Fibroblast of skin of left biceps (primary cell): ENCODE data around the gene EED.
"Not testable (repeated sequence)": the region's sequence is repeated elsewhere in the genome, so short reads cannot be mapped to it uniquely, and the experiment has no call there.

ENCODE experiments used
- DNase-seq, 2 experiments: peaks; one replicate each; pipeline ENCODE4 v3.0.0-alpha.2; 2013; ENCODE audit warnings: low read depth in 2 of 2

The EED gene

GRCh38 chr11:86291466-86292262 is 47.1 kb downstream of the EED start:
- peak; percentile 8 to 18 for DNase-seq

GRCh38 chr11:86292912-86293616 is 48.5 kb downstream of the EED start:
- DNase-seq: no peak

DNA sequence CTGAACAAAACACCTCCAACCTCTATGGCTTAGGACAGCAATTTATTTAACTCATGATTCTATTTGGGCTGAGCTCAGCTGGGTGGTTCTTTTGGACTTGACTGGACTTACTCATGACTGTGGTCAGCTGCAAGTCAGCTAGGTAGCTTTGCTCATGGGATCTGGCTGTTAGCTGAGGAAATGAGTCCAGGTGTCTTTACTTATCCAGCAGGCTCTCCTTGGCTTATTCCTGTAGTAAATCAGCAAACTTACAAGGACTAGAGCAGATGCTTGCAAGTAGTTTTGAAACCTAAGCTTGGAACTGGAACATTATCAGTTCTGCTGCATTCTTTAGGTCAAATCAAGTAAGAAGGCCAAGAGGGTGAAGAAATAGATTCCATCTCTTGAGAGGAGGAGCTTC is 49.5 kb downstream of the EED start:
- DNase-seq: no peak

GRCh38 chr11:86301742-86302091 is 57.2 kb downstream of the EED start:
- no peak for DNase-seq

DNA sequence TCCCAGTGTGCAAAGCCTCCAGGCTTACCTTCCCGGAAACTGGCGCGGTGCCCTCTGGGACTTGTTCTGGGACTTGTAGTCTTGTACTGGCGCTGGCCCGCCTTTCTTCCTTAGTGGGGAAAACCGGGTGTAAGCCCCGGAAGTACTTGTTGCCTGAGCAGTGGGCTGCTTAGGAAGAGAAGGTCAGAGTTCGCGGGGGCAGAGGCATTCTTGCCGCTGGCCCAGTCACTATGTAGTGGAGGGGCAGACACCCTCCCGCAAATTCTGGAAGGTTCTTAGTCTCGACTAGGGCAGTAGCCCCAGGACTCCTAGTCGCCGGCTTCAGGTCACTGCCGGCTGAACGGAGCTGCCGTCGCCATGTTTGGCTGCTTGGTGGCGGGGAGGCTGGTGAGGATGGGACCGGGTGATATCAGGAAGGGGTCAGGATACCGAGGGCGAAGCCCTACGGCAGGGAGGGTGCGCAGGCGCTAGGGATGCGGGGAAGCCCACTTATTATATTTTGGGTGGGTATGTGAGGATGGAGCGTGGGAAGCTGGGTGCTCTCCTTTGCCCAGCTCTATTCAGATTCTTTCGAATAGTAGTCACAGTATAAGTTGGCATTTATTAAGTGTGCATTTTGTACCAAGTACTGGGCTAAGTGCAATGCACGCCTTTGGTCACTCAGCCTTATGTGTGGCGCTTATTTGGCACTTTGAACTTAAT is 57.7 kb downstream of the EED start, which contains the start of gene HIKESHI:
Gene HIKESHI, plus strand, starts transcription at position 149 of the 702 bp plus-strand sequence. Its CDS starts 209 bp downstream, at position 358.
- peak; percentile 95 to 96 for DNase-seq

- no peak for DNase-seq
These were observed 58.7 kb downstream of the EED start for GRCh38 chr11:86303257-86303656.

DNA sequence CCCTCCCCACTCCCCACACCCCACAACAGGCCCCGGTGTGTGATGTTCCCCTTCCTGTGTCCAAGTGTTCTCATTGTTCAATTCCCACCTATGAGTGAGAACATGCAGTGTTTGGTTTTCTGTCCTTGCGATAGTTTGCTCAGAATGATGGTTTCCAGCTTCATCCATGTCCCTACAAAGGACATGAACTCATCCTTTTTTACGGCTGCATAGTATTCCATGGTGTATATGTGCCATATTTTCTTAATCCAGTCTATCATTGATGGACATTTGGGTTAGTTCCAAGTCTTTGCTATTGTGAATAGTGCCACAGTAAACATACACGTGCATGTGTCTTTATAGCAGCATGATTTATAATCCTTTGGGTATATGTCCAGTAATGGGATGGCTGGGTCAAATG is 64.2 kb downstream of the EED start:
- not testable (repeated sequence) for DNase-seq

DNA sequence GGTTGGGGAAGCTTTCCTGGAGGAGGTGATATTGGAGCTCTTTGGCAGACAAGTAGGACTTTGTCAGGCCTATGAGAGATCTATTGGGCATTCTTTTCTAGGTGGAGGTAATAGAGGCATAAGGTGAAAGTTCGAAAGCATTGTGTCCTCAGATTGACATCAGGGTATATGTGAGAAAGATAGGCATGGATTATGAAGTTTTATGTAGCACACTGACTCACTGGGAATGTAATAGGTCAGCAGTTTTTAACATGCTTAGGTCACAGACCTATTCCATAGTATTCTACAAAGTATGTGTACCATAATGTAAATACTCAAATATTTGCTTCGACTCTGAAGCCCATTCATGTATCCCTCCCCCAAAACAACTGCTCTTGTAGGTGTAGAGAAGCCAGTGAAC is 69.2 kb downstream of the EED start:
- DNase-seq: no peak

- no peak for DNase-seq
These were observed 70.1 kb downstream of the EED start for GRCh38 chr11:86314636-86315035.
